HG02885 (cell line): ENCODE results near the gene DLGAP1.
A peak's percentile ranks its signal among the peaks of the same experiment; 100 is the strongest.
"Not testable (repeated sequence)": the region's sequence is repeated elsewhere in the genome, so short reads cannot be mapped to it uniquely, and the experiment has no call there.

Experiments used
- ATAC-seq: cut with Tn5 transposase; IDR thresholded peaks from one replicate; pipeline ENCODE4 v1.9.1; 2021; ENCODE audit warnings: mild to moderate bottlenecking; ENCODE audit not compliant: unreplicated experiment, poor library complexity

The DLGAP1 gene

DNA sequence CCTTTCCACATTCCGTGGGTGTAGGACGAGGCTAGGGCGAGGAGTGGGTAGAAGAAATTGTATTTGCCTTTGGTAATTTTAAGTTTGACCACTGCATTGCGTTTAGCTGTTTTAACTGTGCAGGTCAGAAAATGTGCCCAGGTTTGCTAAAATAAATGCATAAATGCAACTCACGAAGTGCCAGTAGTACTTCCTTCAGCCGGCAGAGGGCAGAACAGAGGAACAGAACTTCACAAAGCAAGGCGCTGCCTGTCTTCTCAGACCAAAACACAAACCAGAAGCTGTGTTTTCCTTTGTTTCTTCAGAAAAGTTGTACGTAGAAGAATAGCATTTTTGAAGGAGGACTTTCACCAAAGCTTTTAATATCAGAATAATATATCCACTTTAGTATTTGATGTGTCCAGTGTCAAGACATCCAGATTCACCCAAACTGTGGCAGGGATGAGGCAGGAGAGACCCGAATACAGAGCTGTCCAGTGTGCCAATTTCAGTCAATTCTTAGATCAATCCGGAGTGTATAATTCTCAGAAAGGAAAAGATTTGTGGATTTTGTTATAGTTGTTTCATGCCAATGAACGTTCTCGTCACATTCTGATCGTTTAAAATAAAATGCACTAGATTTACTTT lies 348.6 kb downstream of the DLGAP1 start:
- peak; percentile 71 for ATAC-seq

DNA sequence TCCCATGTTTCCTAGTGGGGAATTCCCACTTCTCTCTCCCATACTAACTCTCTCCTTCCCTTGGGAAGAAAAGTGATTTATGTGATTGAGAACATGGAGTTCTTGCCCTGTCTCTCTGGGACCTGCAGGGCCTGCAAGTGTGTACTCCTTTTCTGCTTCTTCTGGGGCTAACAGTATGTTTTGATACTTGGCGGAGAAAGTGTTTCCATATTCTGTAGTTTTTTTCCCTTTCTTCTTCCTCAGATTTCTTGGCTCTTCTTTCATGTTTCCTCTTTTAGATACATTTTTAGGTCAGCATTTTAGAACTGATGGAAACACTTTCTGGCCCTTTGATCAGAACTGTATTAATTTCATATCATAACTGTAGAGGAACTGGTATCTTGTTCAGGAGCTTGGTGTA lies 352.2 kb downstream of the DLGAP1 start:
- ATAC-seq, result no peak

DNA sequence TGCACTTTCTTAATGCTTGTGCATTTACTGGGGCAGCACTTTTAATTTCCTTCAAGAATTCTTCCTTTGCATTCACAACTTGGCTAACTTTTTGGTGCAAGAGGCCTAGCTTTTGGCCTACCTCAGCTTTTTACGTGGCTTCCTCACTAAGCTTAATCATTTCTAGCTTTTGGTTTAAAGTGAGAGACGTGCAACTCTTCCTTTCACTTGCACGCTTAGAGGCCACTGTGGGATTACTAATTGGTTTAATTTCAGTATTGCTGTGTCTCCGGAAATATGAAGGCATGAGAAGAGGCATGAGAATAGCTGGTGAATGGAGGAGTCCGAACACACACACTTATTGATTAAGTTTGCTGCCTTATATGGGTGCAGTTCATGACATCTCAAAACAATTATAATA lies 354.1 kb downstream of the DLGAP1 start:
- ATAC-seq, result peak; percentile 59

- no peak for ATAC-seq
These were observed 358.6 kb downstream of the DLGAP1 start for GRCh38 chr18:4096486-4096885.

GRCh38 chr18:4093676-4094075 lies 361.4 kb downstream of the DLGAP1 start:
- no peak for ATAC-seq

- ATAC-seq, result no peak
These were observed 370.7 kb downstream of the DLGAP1 start for GRCh38 chr18:4084382-4084900.

DNA sequence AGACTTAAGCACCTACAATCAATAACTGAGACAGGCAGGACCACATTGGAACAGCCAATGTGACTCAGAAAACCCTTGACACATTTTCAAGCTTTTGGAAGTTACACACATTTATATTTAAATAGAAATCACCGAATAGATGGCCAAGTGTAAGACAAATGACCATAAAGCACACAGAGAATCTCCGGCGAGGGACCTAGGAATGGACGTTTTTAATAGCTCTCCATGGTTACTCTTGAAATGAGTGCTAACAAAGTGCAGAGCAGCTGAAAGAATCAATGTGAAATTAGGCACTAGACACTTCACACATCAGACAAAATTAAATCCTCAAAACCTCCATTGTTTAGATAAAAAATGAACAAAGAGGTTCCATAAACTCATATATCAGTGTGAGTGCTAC lies 376.9 kb downstream of the DLGAP1 start:
- ATAC-seq, result no peak

GRCh38 chr18:4077721-4078120 lies 377.4 kb downstream of the DLGAP1 start:
- no peak for ATAC-seq

GRCh38 chr18:4077204-4077603 lies 377.9 kb downstream of the DLGAP1 start:
- ATAC-seq, result no peak

GRCh38 chr18:4074647-4075046 lies 380.5 kb downstream of the DLGAP1 start:
- no peak for ATAC-seq

DNA sequence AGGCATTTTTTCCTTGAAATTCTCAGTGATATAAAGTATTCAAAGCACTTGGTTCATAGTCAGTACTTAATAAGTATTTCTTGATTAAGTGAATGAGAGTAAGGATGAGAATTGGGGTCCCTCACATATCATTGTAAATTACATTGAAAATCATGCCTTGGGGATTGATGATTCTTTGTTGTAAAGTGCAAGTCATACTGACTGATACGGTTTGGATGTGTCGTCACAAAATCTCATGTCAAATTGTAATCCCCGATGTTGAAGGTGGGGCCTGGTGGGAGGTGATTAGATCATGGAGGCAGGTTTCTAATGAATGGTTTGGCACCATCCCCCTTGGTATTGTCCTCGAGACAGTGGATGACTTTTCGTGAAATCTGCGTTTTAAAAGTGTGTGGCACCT lies 385.9 kb downstream of the DLGAP1 start:
- ATAC-seq, result no peak

GRCh38 chr18:4068552-4069158 lies 386.5 kb downstream of the DLGAP1 start:
- ATAC-seq, result peak; percentile 88

- ATAC-seq, result no peak
These were observed 391.6 kb downstream of the DLGAP1 start for GRCh38 chr18:4063545-4063944.

DNA sequence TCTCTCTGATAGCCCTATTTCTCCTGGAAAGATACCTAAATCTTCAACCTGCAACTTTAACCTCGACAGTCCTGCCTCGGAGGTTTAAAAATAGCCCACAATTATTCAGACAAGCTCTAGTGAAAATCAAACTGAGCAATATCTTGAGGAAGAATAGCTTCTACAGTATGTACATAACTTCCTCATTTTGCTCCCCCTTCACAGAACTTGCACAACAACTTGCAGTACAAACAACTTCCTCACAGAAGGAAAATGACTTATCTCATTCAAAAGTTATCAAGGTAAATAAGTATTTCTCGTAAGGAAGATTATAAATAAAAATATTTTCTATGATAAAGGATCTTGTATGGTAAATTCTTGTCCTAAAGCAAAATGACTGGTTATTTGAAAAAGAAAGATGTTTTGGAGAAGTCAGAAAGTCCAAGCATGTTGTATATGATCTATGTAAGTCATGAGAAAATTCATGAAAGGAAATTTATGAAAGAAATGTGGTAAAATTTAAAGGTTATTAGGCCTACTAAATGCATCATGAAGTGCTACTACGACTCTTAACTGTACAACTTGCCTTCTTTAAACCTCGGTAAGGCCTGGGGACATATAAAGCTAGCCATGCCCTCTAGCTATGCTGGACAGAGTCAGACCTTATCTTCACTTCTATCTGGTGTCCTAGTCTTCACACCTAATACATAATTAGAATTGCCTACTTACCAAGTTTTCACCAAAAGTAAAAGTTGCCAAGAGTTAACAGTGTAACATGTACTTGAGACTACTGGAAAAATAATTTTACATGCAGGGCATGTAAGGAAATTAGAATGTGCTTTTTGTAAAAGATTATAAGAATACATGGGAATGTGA lies 394.5 kb downstream of the DLGAP1 start:
- ATAC-seq, result no peak

DNA sequence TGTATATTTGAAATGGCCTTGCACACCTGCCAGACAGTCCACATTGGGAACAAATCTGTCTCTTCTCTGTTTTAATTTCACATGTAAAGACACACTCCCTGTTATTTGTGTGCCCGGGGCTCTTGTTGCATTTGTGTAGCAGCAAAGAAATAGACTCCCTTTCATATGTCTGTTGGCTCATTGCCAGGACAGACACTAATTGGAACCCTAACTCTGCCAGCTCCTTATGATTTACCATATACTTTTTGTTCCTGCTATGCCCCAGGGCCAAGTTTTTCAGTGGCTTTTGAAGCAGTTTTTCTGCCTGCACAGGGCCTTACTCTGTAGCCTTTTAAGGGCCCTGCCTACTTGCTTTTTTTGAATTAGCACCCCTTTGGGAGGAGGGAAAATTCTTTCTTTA lies 396.9 kb downstream of the DLGAP1 start:
- ATAC-seq, result no peak

- ATAC-seq, result no peak
These were observed 414.6 kb downstream of the DLGAP1 start for GRCh38 chr18:4040391-4041092.

DNA sequence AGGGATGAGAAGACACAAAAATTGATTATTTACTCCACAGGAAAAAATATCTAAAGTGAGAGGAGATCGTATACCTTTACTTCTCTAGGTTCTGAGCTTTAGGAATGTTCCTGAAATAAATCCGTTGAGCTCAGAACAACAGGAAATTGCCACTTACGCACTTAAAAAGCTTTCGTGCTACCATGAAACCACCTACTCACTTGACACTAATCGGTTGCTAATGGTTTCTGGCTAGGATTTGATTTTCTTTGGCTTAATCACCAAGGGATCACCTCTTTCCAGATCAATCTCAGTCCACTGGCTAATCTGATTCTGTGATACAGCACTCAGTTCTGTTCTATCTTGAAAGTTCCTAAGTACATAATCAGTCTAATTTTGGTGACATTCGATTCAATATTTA lies 419.6 kb downstream of the DLGAP1 start:
- no peak for ATAC-seq

- not testable (repeated sequence) for ATAC-seq
These were observed 420.3 kb downstream of the DLGAP1 start for GRCh38 chr18:4034815-4035214.

- ATAC-seq, result no peak
These were observed 428.6 kb downstream of the DLGAP1 start for GRCh38 chr18:4026542-4026941.

DNA sequence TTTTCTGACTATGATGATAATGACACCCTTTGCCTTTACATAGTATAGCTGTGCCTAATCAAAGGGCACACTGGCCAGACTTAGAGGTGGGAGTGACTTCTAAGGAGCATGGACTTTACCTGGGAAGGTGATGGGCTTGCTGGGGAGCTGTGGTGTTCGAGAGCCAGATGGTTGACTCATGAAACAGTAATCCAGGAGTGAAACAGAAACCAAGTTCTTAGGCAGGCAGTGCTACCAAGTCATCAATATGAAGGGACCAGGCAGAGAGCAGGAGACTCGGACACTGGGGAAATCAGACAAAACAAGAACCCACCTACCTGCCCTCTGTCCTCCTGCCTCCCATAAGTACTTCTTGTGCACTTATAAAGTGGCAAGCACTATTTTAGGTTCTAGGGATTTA lies 430.4 kb downstream of the DLGAP1 start:
- no peak for ATAC-seq

GRCh38 chr18:4022749-4023148 lies 432.4 kb downstream of the DLGAP1 start:
- not testable (repeated sequence) for ATAC-seq
